ENCODE data around the gene KCNIP4. TPM values are rescaled to one million over a fixed set of nuclear protein-coding genes. Genes with fewer than 3 reads are reported as not detected.

KCNIP4 gene
- total RNA-seq, 1 donor from 2014 or later: not detected

GRCh38 chr4:21802406-21802805 lies 146.2 kb downstream of the KCNIP4 start:
- no peak overlapping the region for H3K4me3 Mint-ChIP-seq (ENCODE audit: unreplicated experiment)
- H3K36me3 Mint-ChIP-seq (ENCODE audit: low read depth): no peaks in the 10 kb centered on the region
- H3K9me3 Mint-ChIP-seq (ENCODE audit: low read depth): peaks cover 3% of the 10 kb centered on the region
- H3K4me1 Mint-ChIP-seq (ENCODE audit: low read depth): peaks cover 26% of the 10 kb centered on the region
- DNase-seq (ENCODE audit: low spot score): no peak
- TF ChIP-seq CTCF (IDR thresholded peaks at IDR 0.05): no peak
- H3K27me3 Mint-ChIP-seq (ENCODE audit: low read depth): no peaks in the 10 kb centered on the region
- H3K27ac Mint-ChIP-seq (ENCODE audit: unreplicated experiment): peak overlapping the region; percentile 79

GRCh38 chr4:21801661-21802385 lies 146.7 kb downstream of the KCNIP4 start:
- Mint-ChIP-seq H3K27ac (ENCODE audit: unreplicated experiment) (peak overlapping the region; percentile 80), H3K27me3 (ENCODE audit: low read depth) (no peaks in the 10 kb centered on the region), H3K4me3 (ENCODE audit: unreplicated experiment) (no peak overlapping the region), H3K9me3 (ENCODE audit: low read depth) (peaks cover 3% of the 10 kb centered on the region), H3K36me3 (ENCODE audit: low read depth) (no peaks in the 10 kb centered on the region), H3K4me1 (ENCODE audit: low read depth) (peaks cover 26% of the 10 kb centered on the region)
- no peak for TF ChIP-seq CTCF (IDR thresholded peaks at IDR 0.05)
- DNase-seq (ENCODE audit: low spot score): no peak

GRCh38 chr4:21795091-21795490 lies 153.5 kb downstream of the KCNIP4 start:
- Mint-ChIP-seq H3K9me3 (ENCODE audit: low read depth) (peaks cover 3% of the 10 kb centered on the region), H3K4me1 (ENCODE audit: low read depth) (peaks cover 12% of the 10 kb centered on the region), H3K36me3 (ENCODE audit: low read depth) (no peaks in the 10 kb centered on the region), H3K27me3 (ENCODE audit: low read depth) (no peaks in the 10 kb centered on the region), H3K4me3 (ENCODE audit: unreplicated experiment) (no peak overlapping the region), H3K27ac (ENCODE audit: unreplicated experiment) (no peak overlapping the region)
- DNase-seq (ENCODE audit: low spot score): no peak
- TF ChIP-seq CTCF (IDR thresholded peaks at IDR 0.05): no peak

GRCh38 chr4:21792736-21793135 lies 155.8 kb downstream of the KCNIP4 start:
- Mint-ChIP-seq H3K9me3 (ENCODE audit: low read depth) (peaks cover 3% of the 10 kb centered on the region), H3K36me3 (ENCODE audit: low read depth) (no peaks in the 10 kb centered on the region), H3K4me1 (ENCODE audit: low read depth) (peaks cover 12% of the 10 kb centered on the region), H3K27ac (ENCODE audit: unreplicated experiment) (no peak overlapping the region), H3K4me3 (ENCODE audit: unreplicated experiment) (no peak overlapping the region), H3K27me3 (ENCODE audit: low read depth) (no peaks in the 10 kb centered on the region)
- TF ChIP-seq CTCF (IDR thresholded peaks at IDR 0.05): no peak
- DNase-seq (ENCODE audit: low spot score): no peak

- peaks cover 3% of the 10 kb centered on the region for H3K9me3 Mint-ChIP-seq (ENCODE audit: low read depth)
- H3K27me3 Mint-ChIP-seq (ENCODE audit: low read depth): no peaks in the 10 kb centered on the region
- H3K27ac Mint-ChIP-seq (ENCODE audit: unreplicated experiment): no peak overlapping the region
- no peak overlapping the region for H3K4me3 Mint-ChIP-seq (ENCODE audit: unreplicated experiment)
- no peak for DNase-seq (ENCODE audit: low spot score)
- peak; percentile 91 for TF ChIP-seq CTCF (IDR thresholded peaks at IDR 0.05)
- no peaks in the 10 kb centered on the region for H3K36me3 Mint-ChIP-seq (ENCODE audit: low read depth)
- H3K4me1 Mint-ChIP-seq (ENCODE audit: low read depth): peaks cover 12% of the 10 kb centered on the region
Observed at GRCh38 chr4:21790438-21791029, 158.0 kb downstream of the KCNIP4 start.
